HepG2 (cell line): ENCODE data around the gene ZNF230. TPM values are rescaled to one million over a fixed set of nuclear protein-coding genes. Genes with fewer than 3 reads are reported as not detected.

ENCODE experiments used
- AGO1 ChIP-seq: fragments of 200-400 bp; formaldehyde crosslinking; IDR thresholded peaks from 2 replicates; pipeline ENCODE4 v1.6.1; 2017; ENCODE audit warnings: mild to moderate bottlenecking, low read depth, low read length, moderate library complexity; ENCODE audit not compliant: poor library complexity, severe bottlenecking
- ATF4 ChIP-seq, 2 experiments: fragments of 450-650 bp in 1 of 2; sonication (generic) in 1 of 2; formaldehyde crosslinking; IDR thresholded peaks; 2 replicates each; pipeline versions ENCODE4 v1.5.0 to v1.8.0; 2020 to 2022; ENCODE audit warnings: mild to moderate bottlenecking in 1 of 2, missing genetic modification reagents in 1 of 2
- DMAP1 ChIP-seq: IDR thresholded peaks from 2 replicates; pipeline ENCODE4 v1.6.1; 2016
- HNF4A ChIP-seq: sonication (generic); formaldehyde crosslinking; IDR thresholded peaks from 2 replicates; pipeline ENCODE4 v1.4.0; 2020; ENCODE audit warnings: missing genetic modification reagents
- IRF2 ChIP-seq: IDR thresholded peaks from 2 replicates; pipeline ENCODE4 v1.6.1; 2018; ENCODE audit warnings: missing genetic modification reagents, missing compliant biosample characterization
- KAT8 ChIP-seq: IDR thresholded peaks from 2 replicates; pipeline ENCODE4 v1.6.1; 2016; ENCODE audit warnings: missing genetic modification reagents, missing compliant biosample characterization
- KDM1A ChIP-seq: IDR thresholded peaks from 2 replicates; pipeline ENCODE4 v1.6.1; 2016; ENCODE audit warnings: missing compliant biosample characterization
- KDM4B ChIP-seq: sonication (generic); formaldehyde crosslinking; IDR thresholded peaks from 2 replicates; pipeline ENCODE4 v1.4.0; 2020; ENCODE audit warnings: missing genetic modification reagents
- MEIS1 ChIP-seq: sonication (generic); formaldehyde crosslinking; IDR thresholded peaks from 2 replicates; pipeline ENCODE4 v1.9.0; 2021; ENCODE audit warnings: mild to moderate bottlenecking, missing genetic modification reagents, moderate library complexity, borderline replicate concordance
- NFE2 ChIP-seq: sonication (generic); formaldehyde crosslinking; IDR thresholded peaks from 2 replicates; pipeline ENCODE4 v1.4.0; 2020; ENCODE audit warnings: missing genetic modification reagents
- RARA ChIP-seq: IDR thresholded peaks from 2 replicates; pipeline ENCODE4 v1.6.1; 2016; ENCODE audit warnings: missing genetic modification reagents, missing compliant biosample characterization
- RBAK ChIP-seq: sonication (generic); formaldehyde crosslinking; IDR thresholded peaks from 2 replicates; pipeline ENCODE4 v1.5.1; 2020; ENCODE audit warnings: mild to moderate bottlenecking, missing genetic modification reagents
- RNF219 ChIP-seq: sonication (generic); formaldehyde crosslinking; IDR thresholded peaks from 2 replicates; pipeline ENCODE4 v1.5.0; 2020; ENCODE audit warnings: mild to moderate bottlenecking, missing genetic modification reagents
- TBL1XR1 ChIP-seq: fragments of 150-350 bp; IDR thresholded peaks from 2 replicates; pipeline ENCODE4 v1.6.1; 2014; ENCODE audit warnings: borderline replicate concordance, low read length; ENCODE audit not compliant: partially characterized antibody
- TFAP4 ChIP-seq: sonication (generic); IDR thresholded peaks from 2 replicates; pipeline ENCODE4 v1.6.1; 2016; ENCODE audit warnings: low read depth, borderline replicate concordance
- TFDP2 ChIP-seq: sonication (generic); formaldehyde crosslinking; IDR thresholded peaks from 2 replicates; pipeline ENCODE4 v1.4.0; 2020; ENCODE audit warnings: missing genetic modification reagents
- ZNF17 ChIP-seq: sonication (generic); formaldehyde crosslinking; IDR thresholded peaks from 2 replicates; pipeline ENCODE4 v1.5.0; 2020; ENCODE audit warnings: mild to moderate bottlenecking, missing genetic modification reagents
- ZNF354B ChIP-seq: sonication (generic); formaldehyde crosslinking; IDR thresholded peaks from 2 replicates; pipeline ENCODE4 v1.8.0; 2022; ENCODE audit warnings: mild to moderate bottlenecking, missing genetic modification reagents
- ZNF781 ChIP-seq: sonication (generic); formaldehyde crosslinking; IDR thresholded peaks from 2 replicates; pipeline ENCODE4 v1.5.1; 2020; ENCODE audit warnings: borderline replicate concordance, mild to moderate bottlenecking, missing genetic modification reagents; ENCODE audit errors: not compliant biosample characterization
- ZNF790 ChIP-seq: sonication (generic); formaldehyde crosslinking; IDR thresholded peaks from 2 replicates; pipeline ENCODE4 v1.8.0; 2022; ENCODE audit warnings: missing genetic modification reagents, mild to moderate bottlenecking, borderline replicate concordance
- ZNF879 ChIP-seq: sonication (generic); formaldehyde crosslinking; IDR thresholded peaks from 2 replicates; pipeline ENCODE4 v1.8.1; 2023; ENCODE audit warnings: missing genetic modification reagents
- polyA plus RNA-seq, 8 experiments: library from polyadenylated mRNA; depleted of rRNA in 3 of 8; stranded (reverse) in 7 of 8; unstranded in 1 of 8; fragments of >200 nt; fragmentation: Illumina TruSeq in 4 of 8; extraction: Trizol in 4 of 8; gene quantifications; 2 replicates each; pipeline versions ENCODE4 v1.2.1 to v1.2.3, GENCODE V29; 2011 to 2016; ENCODE audit warnings: low read depth in 4 of 8, missing spikeins in 1 of 8, mixed read lengths in 1 of 8; ENCODE audit not compliant: insufficient read depth in 1 of 8
- total RNA-seq, 5 experiments: library from RNA; depleted of rRNA; stranded (reverse); fragments of >200 nt; fragmentation: Illumina TruSeq; extraction: Trizol; gene quantifications; 2 replicates each; pipeline ENCODE4 v1.2.3, GENCODE V29; 2016; ENCODE audit warnings: low read depth in 1 of 5
- TF ChIP-seq, protein P1 (sequence below): sonication (generic); formaldehyde crosslinking; IDR thresholded peaks from 2 replicates; pipeline ENCODE4 v1.5.0; 2020; ENCODE audit warnings: missing genetic modification reagents

The ZNF230 gene
- total and polyA plus RNA-seq, 2 of the 13 experiments (the other 11 are each of a cell fraction or from before 2014, with no cell fraction given) = 2.4 to 5.5 TPM

DNA sequence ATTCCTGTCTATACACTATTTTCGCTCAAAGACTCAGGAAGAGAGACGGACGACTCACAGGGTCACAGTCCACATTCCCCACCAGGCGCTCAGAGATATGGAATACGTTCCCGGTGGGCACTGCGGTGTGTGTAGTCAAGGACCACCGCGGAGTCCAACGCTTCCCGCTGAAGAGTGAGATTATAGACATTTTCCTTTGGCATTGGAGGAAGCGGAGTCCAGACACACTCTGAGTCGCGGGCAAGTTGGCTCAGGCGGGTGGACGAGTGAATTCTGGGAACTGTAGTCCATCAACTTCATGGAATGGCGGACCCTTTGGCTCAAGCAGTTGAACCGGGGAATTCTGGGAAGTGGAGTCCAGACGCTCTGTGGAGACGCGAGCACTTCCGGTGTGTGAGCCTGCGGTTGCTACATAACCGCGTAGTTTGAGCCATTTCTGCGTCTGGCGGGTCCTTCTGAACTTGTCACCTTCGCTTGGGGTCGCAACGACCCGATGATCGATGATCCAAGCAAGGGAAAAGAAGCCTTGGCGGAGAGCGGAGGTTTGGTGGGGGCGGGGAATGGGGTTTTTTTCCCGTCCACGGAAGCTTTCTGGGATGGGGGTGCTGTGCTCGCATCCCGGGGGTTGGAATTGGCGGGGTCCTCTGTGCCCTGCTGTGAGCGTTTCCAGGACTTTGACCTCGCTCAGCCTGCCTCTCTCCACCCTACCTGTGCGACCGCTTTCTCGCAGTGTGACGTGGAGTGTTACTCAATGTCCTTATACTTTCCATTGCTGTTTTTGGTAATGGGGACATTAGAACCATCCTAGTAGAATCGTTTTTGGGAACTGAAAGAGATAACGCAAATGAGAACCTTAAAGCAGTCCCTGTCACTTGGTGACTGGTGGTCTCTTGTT, at the start of gene ZNF230 (continued):
- TF ChIP-seq RBAK (CRISPR knock-in tag) (no peak), MEIS1 (CRISPR knock-in tag) (peak; percentile 77), KDM4B (CRISPR knock-in tag) (peak; percentile 66; the same call in 1 of the 2 replicates), ZNF790 (CRISPR knock-in tag) (no peak), ZNF354B (CRISPR knock-in tag) (no peak), ZNF17 (CRISPR knock-in tag) (no peak), AGO1 (no peak), KAT8 (CRISPR knock-in tag) (peak; percentile 91), RNF219 (CRISPR knock-in tag) (no peak), RARA (CRISPR knock-in tag) (peak; percentile 21; the same call in 1 of the 2 replicates), HNF4A (CRISPR knock-in tag) (peak; percentile 37; the same call in 1 of the 2 replicates), TFDP2 (CRISPR knock-in tag) (peak; percentile 82), ATF4 (CRISPR knock-in tag; IDR thresholded peaks at IDR 0.05) (peak in 1 of 2 experiments; percentile 73; a peak in 2 of 4 replicates), ZNF879 (peak; percentile 52; the same call in 1 of the 2 replicates), DMAP1 (CRISPR knock-in tag) (peak; percentile 66), KDM1A (CRISPR knock-in tag) (no peak), TFAP4 (peak; percentile 24; the same call in 1 of the 2 replicates), TBL1XR1 (no peak), NFE2 (CRISPR knock-in tag) (no peak), ZNF781 (CRISPR knock-in tag) (peak; percentile 57), IRF2 (CRISPR knock-in tag) (peak; percentile 98)
- TF ChIP-seq, protein P1, sequence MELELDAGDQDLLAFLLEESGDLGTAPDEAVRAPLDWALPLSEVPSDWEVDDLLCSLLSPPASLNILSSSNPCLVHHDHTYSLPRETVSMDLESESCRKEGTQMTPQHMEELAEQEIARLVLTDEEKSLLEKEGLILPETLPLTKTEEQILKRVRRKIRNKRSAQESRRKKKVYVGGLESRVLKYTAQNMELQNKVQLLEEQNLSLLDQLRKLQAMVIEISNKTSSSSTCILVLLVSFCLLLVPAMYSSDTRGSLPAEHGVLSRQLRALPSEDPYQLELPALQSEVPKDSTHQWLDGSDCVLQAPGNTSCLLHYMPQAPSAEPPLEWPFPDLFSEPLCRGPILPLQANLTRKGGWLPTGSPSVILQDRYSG (CRISPR knock-in tag) = no peak
